Keratinocyte (primary cell): ENCODE data around the gene RBMX.

ENCODE experiments used
- EZH2 ChIP-seq: IDR thresholded peaks from one replicate; pipeline ENCODE4 v1.6.1; 2012; ENCODE audit warnings: inconsistent platforms, mild to moderate bottlenecking, low read length, moderate library complexity
- TF ChIP-seq, protein P1 (sequence below), 3 experiments: IDR thresholded peaks in 1 of 3; conservative IDR thresholded peaks in 1 of 3; optimal IDR thresholded peaks in 1 of 3; 2 replicates in 2 of 3; 3 replicates in 1 of 3; pipeline versions ENCODE3 to v1.5.1; 2011; ENCODE audit warnings: low read length in 3 of 3, mild to moderate bottlenecking in 3 of 3, moderate library complexity in 2 of 3, control low read depth in 1 of 3, inconsistent platforms in 1 of 3; ENCODE audit not compliant: insufficient read depth in 2 of 3; ENCODE audit errors: extremely low read depth in 1 of 3

DNA sequence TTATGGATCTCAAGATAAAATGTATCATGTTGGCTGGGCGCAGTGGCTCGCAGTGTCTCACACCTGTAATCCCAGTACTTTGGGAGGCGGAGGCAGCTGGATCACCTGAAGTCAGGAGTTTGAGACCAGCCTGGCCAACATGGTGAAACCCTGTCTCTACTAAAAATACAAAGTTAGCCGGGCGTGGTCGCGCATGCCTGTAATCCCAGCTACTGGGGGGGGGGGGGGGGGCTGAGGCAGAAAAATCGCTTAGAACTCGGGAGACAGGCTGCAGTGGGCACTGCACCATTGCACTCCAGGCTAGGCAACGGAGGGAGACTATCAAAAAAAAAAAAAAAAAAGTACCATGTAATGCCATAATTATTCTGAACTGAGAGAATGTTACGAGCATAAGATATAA lies 2.1 kb downstream of the RBMX start:
- TF ChIP-seq, protein P1, sequence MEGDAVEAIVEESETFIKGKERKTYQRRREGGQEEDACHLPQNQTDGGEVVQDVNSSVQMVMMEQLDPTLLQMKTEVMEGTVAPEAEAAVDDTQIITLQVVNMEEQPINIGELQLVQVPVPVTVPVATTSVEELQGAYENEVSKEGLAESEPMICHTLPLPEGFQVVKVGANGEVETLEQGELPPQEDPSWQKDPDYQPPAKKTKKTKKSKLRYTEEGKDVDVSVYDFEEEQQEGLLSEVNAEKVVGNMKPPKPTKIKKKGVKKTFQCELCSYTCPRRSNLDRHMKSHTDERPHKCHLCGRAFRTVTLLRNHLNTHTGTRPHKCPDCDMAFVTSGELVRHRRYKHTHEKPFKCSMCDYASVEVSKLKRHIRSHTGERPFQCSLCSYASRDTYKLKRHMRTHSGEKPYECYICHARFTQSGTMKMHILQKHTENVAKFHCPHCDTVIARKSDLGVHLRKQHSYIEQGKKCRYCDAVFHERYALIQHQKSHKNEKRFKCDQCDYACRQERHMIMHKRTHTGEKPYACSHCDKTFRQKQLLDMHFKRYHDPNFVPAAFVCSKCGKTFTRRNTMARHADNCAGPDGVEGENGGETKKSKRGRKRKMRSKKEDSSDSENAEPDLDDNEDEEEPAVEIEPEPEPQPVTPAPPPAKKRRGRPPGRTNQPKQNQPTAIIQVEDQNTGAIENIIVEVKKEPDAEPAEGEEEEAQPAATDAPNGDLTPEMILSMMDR (optimal IDR thresholded peaks at IDR 0.05 in 1 of 3, IDR thresholded peaks at IDR 0.05 in 1 of 3, conservative IDR thresholded peaks at IDR 0.05 in 1 of 3; ENCODE audit: extremely low read depth in 1 of 3, insufficient read depth in 2 of 3, low read length in 3 of 3): no peak
- no peak for TF ChIP-seq EZH2
